Peyer's patch (tissue), 4 donors: ENCODE data around the gene FGFR2. TPM values are rescaled to one million over a fixed set of nuclear protein-coding genes. Genes with fewer than 3 reads are reported as not detected.
"Not testable (repeated sequence)": the region's sequence is repeated elsewhere in the genome, so short reads cannot be mapped to it uniquely, and the experiment has no call there.

Source experiments
- DNase-seq, 3 donors: peaks; one replicate each; pipeline ENCODE4 v3.0.0-alpha.2; 2017 to 2019
- H3K27ac ChIP-seq, 4 donors: fragments of 200-600 bp; sonication (generic); one replicate each; pipeline ENCODE4 v1.5.1; 2016 to 2019
- H3K27me3 ChIP-seq, 2 donors: fragments of 200-600 bp; sonication (generic); one replicate each; pipeline ENCODE4 v1.5.1; 2019
- H3K36me3 ChIP-seq, 3 donors: fragments of 200-600 bp; sonication (generic); one replicate each; pipeline ENCODE4 v1.5.1; 2016 to 2019
- H3K4me1 ChIP-seq, 4 donors: fragments of 200-600 bp; sonication (generic); one replicate each; pipeline ENCODE4 v1.5.1; 2016 to 2019
- H3K4me3 ChIP-seq, 4 donors: fragments of 200-600 bp; sonication (generic); 1 replicate in 3 of 4; 2 replicates in 1 of 4; pipeline ENCODE4 v1.5.1; 2016 to 2019; ENCODE audit warnings: mild to moderate bottlenecking in 1 of 4
- H3K9me3 ChIP-seq, 4 donors: fragments of 200-600 bp; sonication (generic); one replicate each; pipeline ENCODE4 v1.5.1; 2016 to 2019; ENCODE audit warnings: mild to moderate bottlenecking in 1 of 4
- POLR2A ChIP-seq, 2 donors: fragments of 450-650 bp; IDR thresholded peaks; one replicate each; pipeline ENCODE4 v1.5.1; 2017; ENCODE audit warnings: antibody characterized with exemption in 2 of 2, mild to moderate bottlenecking in 2 of 2, moderate library complexity in 2 of 2
- total RNA-seq, 4 donors: library from RNA; depleted of rRNA; stranded (reverse); fragments of >200 nt; gene quantifications; one replicate each; pipeline ENCODE4 v1.1.0, GENCODE V29; 2016
- TF ChIP-seq, protein P1 (sequence below), 6 experiments: fragments of 450-650 bp in 4 of 6; fragments of 200-600 bp in 2 of 6; sonication (generic) in 1 of 6; IDR thresholded peaks; one replicate each; pipeline ENCODE4 v1.5.1; 2017 to 2019; ENCODE audit warnings: antibody characterized with exemption in 6 of 6, mild to moderate bottlenecking in 3 of 6, moderate library complexity in 1 of 6

Gene FGFR2
- total RNA-seq, 4 donors from 2014 or later, result 12.9 to 22.9 (median 19.9) TPM

DNA sequence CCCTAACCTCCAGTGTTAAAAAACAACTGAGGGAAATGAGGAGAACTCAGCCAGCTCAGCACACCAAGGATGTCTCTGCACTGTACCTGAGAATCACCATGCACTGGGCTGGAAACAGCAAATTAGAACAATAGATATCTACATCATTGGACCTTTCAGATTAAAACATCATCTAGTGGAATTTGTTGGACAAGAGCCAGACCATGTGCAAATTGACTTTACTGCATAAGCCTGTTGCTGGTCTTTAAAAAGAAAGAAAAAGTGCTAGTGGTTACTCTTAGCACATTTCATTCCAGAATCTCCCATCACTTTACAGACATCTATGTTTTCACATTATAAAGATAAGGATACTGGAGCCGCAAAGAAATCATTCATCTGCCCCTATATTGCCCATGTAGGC is 75.4 kb downstream of the FGFR2 start:
- peak overlapping the region in 2 of 4 donors; percentile 45 to 66 for H3K27ac ChIP-seq
- no peaks in the 10 kb centered on the region for H3K9me3 ChIP-seq
- peaks cover 0 to 25% (median 0%) of the 10 kb centered on the region in 4 donors for H3K4me1 ChIP-seq
- no peaks in the 10 kb centered on the region for H3K36me3 ChIP-seq
- no peak for TF ChIP-seq POLR2A (IDR thresholded peaks at IDR 0.05)
- TF ChIP-seq, protein P1, sequence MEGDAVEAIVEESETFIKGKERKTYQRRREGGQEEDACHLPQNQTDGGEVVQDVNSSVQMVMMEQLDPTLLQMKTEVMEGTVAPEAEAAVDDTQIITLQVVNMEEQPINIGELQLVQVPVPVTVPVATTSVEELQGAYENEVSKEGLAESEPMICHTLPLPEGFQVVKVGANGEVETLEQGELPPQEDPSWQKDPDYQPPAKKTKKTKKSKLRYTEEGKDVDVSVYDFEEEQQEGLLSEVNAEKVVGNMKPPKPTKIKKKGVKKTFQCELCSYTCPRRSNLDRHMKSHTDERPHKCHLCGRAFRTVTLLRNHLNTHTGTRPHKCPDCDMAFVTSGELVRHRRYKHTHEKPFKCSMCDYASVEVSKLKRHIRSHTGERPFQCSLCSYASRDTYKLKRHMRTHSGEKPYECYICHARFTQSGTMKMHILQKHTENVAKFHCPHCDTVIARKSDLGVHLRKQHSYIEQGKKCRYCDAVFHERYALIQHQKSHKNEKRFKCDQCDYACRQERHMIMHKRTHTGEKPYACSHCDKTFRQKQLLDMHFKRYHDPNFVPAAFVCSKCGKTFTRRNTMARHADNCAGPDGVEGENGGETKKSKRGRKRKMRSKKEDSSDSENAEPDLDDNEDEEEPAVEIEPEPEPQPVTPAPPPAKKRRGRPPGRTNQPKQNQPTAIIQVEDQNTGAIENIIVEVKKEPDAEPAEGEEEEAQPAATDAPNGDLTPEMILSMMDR (IDR thresholded peaks at IDR 0.05), result no peak
- DNase-seq, result no peak
- H3K27me3 ChIP-seq, result no peaks in the 10 kb centered on the region
- H3K4me3 ChIP-seq, result no peak overlapping the region

DNA sequence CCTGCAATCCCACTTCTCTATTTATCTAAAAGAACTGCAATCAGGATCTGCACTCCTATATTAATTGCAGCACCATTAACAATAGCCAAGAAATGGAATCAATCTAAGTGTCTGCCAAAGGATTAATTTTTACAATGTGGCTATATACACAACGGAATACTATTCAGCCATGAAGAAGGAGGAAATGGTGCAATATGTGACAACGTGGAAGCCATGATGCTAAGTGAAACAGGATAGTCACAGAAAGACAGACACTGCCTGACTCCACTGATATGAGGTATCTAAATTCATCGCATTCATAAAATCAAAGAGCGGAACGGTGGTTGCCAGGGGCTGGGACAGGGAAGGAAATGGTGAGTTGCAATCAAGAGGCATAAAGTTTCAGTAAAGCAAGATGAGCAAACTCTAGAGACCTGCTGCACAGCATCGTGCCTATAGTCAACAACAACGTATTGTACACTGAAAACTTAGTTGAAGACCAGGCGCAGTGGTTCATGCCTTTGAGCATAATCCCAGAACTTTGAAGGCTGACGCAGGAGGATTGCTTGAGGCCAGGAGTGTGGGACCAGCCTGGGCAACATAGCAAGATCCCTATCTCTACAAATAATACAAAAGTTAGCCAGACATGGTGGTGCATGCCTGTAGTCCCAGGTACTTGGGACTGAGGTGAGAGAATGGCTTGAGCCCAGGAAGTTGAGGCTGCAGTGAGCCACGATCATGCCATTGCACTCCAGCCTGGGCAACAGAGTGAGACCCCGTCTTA is 76.3 kb downstream of the FGFR2 start:
- no peaks in the 10 kb centered on the region for H3K9me3 ChIP-seq
- H3K27me3 ChIP-seq, result no peaks in the 10 kb centered on the region
- H3K4me1 ChIP-seq, result peaks cover 0 to 25% (median 0%) of the 10 kb centered on the region in 4 donors
- H3K27ac ChIP-seq, result no peak overlapping the region
- no peaks in the 10 kb centered on the region for H3K36me3 ChIP-seq
- DNase-seq, result no peak
- no peak overlapping the region for H3K4me3 ChIP-seq
- TF ChIP-seq, protein P1 (IDR thresholded peaks at IDR 0.05), result no peak
- no peak for TF ChIP-seq POLR2A (IDR thresholded peaks at IDR 0.05)

DNA sequence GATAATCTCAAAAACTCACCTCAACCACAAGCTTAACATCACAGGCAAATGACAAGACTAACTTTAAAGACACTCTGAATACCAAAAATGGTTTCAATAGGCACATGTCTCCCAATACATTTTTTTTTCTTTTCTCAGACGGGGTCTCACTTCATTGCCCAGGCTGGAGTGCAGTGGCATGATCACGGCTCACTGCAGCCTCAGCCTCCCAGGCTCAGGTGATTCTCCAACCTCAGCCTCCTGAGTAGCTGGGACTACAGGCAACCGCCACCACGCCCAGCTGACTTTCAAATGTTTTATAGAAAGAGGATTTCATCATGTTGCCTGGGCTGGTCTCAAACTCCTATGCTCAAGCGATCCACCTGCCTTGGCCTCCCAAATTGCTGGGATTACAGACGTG is 77.7 kb downstream of the FGFR2 start:
- H3K4me1 ChIP-seq, result peaks cover 0 to 19% (median 0%) of the 10 kb centered on the region in 4 donors
- not testable (repeated sequence) for H3K9me3 ChIP-seq, H3K4me3 ChIP-seq, H3K27me3 ChIP-seq, H3K36me3 ChIP-seq, DNase-seq, H3K27ac ChIP-seq

DNA sequence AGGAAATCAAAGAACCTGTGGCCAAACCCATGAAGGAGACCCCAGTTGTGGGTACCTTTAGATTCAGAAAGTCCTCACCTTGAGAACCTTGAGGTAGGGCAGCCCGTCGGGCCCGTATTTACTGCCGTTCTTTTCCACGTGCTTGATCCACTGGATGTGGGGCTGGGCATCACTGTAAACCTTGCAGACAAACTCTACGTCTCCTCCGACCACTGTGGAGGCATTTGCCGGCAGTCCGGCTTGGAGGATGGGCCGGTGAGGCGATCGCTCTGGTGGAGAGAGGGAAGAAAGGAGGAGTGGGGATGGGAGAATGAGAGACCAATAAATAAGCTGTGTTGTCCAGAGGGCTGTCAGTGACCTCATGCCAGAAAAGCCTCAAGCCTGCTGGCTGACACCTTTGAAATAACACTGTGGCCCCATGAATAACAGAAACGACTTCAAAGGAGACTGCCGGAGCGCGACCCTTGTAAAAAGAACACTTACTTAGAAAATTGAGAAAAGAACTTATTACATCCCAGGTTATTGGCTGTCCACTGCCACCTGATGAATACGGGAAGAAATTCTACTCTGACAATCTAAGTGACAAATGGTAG is 78.2 kb downstream of the FGFR2 start:
- Histone ChIP-seq H3K27ac (no peak overlapping the region), H3K9me3 (no peaks in the 10 kb centered on the region), H3K27me3 (no peaks in the 10 kb centered on the region), H3K4me1 (peaks cover 0 to 14% (median 0%) of the 10 kb centered on the region in 4 donors), H3K4me3 (no peak overlapping the region), H3K36me3 (no peaks in the 10 kb centered on the region)
- no peak for DNase-seq
- no peak for TF ChIP-seq POLR2A (IDR thresholded peaks at IDR 0.05)
- TF ChIP-seq, protein P1 (IDR thresholded peaks at IDR 0.05), result no peak

DNA sequence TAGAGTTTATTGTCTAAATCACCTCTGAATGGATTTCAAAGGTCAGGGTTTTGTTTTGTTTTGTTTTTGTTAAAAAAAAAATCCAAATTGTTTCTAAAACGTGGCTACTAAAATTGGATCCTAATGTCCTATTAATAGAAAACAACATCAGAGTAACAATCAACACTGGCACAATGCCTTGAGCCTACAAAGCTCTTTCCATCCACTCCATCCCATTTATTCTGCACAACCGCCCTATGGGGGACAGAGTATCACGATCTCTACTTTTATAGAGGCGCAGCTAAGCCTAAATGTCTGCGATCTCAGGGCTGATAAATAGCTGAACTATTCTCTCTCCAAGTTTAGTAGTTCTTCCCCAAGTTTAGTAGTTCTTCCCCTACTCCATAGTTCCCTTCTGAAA is 78.8 kb downstream of the FGFR2 start:
- Histone ChIP-seq H3K4me1 (peaks cover 0 to 10% (median 0%) of the 10 kb centered on the region in 4 donors), H3K36me3 (no peaks in the 10 kb centered on the region)

DNA sequence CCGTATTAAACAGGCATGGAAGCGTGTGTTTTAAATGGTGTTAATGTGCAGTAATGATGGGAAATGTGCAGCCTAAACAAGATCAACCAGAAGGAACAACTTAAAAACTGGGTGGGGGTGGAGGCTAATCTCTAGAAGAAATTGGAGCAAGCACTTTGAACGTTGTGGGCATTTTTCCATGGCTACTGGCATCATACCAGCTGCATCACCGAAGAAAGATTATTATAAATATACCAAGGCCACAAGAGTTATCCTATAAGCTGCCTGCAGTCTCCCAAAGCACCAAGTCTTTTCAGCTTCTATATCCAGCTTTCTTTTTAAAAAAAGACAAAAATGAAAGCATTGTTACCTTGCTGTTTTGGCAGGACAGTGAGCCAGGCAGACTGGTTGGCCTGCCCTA is 79.9 kb downstream of the FGFR2 start:
- Histone ChIP-seq H3K4me3 (no peak overlapping the region), H3K27ac (no peak overlapping the region), H3K27me3 (no peaks in the 10 kb centered on the region), H3K4me1 (peaks cover 0 to 5% (median 0%) of the 10 kb centered on the region in 4 donors), H3K36me3 (no peaks in the 10 kb centered on the region), H3K9me3 (no peaks in the 10 kb centered on the region)
- no peak for TF ChIP-seq POLR2A (IDR thresholded peaks at IDR 0.05)
- TF ChIP-seq, protein P1 (IDR thresholded peaks at IDR 0.05), result no peak
- no peak for DNase-seq

More for the DNA sequence above, 78.8 kb downstream of the FGFR2 start:
- no peak overlapping the region for H3K27ac ChIP-seq
- no peak for DNase-seq
- no peaks in the 10 kb centered on the region for H3K9me3 ChIP-seq
- H3K27me3 ChIP-seq, result no peaks in the 10 kb centered on the region
- TF ChIP-seq, protein P1 (IDR thresholded peaks at IDR 0.05), result no peak
- TF ChIP-seq POLR2A (IDR thresholded peaks at IDR 0.05), result no peak
- no peak overlapping the region for H3K4me3 ChIP-seq
